Measurements from ENCODE around the gene FAM114A1.

- TF ChIP-seq CTCF (IDR thresholded peaks at IDR 0.05; ENCODE audit: poor library complexity) (no peak), EZH2 (IDR thresholded peaks at IDR 0.05; ENCODE audit: borderline replicate concordance) (no peak)
Observed at GRCh38 chr4:38930204-38930603, 62.6 kb downstream of the FAM114A1 start.
